Smooth muscle cell (in vitro differentiated cells): ENCODE measurements around the gene MYH15. TPM values are rescaled to one million over a fixed set of nuclear protein-coding genes. Genes with fewer than 3 reads are reported as not detected.

Experiments used
- DNase-seq: peaks from one replicate; lab custom pipeline; 2025; ENCODE audit not compliant: unreplicated experiment; lab: John Stamatoyannopoulos, UW
- H2AFZ ChIP-seq: fragments of 200-600 bp; sonication (generic); 2 replicates; pipeline ENCODE4 v1.6.0; 2016; ENCODE audit warnings: antibody characterized with exemption, low read depth, mild to moderate bottlenecking
- H3F3A ChIP-seq: fragments of 200-600 bp; sonication (generic); 2 replicates; pipeline ENCODE4 v1.6.0; 2017; ENCODE audit warnings: antibody characterized with exemption, low read depth
- H3K27ac ChIP-seq: fragments of 200-600 bp; sonication (generic); 2 replicates; pipeline ENCODE4 v1.5.1; 2016; ENCODE audit warnings: low read depth, mild to moderate bottlenecking
- H3K27me3 ChIP-seq: fragments of 200-600 bp; sonication (generic); 2 replicates; pipeline ENCODE4 v1.6.1; 2016; ENCODE audit warnings: low read depth, mild to moderate bottlenecking
- H3K36me3 ChIP-seq: fragments of 200-600 bp; sonication (generic); 2 replicates; pipeline ENCODE4 v1.5.1; 2016; ENCODE audit warnings: low read depth
- H3K4me1 ChIP-seq: fragments of 200-600 bp; sonication (generic); 2 replicates; pipeline ENCODE4 v1.5.1; 2016; ENCODE audit warnings: low read depth
- H3K4me2 ChIP-seq: fragments of 200-600 bp; sonication (generic); 2 replicates; pipeline ENCODE4 v1.6.0; 2016; ENCODE audit warnings: mild to moderate bottlenecking
- H3K4me3 ChIP-seq: fragments of 200-600 bp; sonication (generic); 2 replicates; pipeline ENCODE4 v1.5.1; 2016; ENCODE audit warnings: mild to moderate bottlenecking
- H3K79me2 ChIP-seq: fragments of 200-600 bp; sonication (generic); 2 replicates; pipeline ENCODE4 v1.6.0; 2016; ENCODE audit warnings: low read depth, mild to moderate bottlenecking
- H3K9ac ChIP-seq: fragments of 200-600 bp; sonication (generic); 2 replicates; pipeline ENCODE4 v1.6.0; 2016; ENCODE audit warnings: low read depth
- H3K9me3 ChIP-seq: fragments of 200-600 bp; sonication (generic); replicated peaks from 2 replicates; pipeline ENCODE4 v1.5.1; 2016; ENCODE audit warnings: low read depth
- H4K20me1 ChIP-seq: fragments of 200-600 bp; sonication (generic); 2 replicates; pipeline ENCODE4 v1.6.0; 2016; ENCODE audit warnings: low read depth
- WGBS: methylation state at CpG from one replicate; pipeline ENCODE4 v1.1.7; 2016; ENCODE audit warnings: low lambda C conversion rate; 5-methylcytosine and 5-hydroxymethylcytosine counted together
- polyA plus RNA-seq: library from polyadenylated mRNA; unstranded; fragments of >200 nt; fragmentation: Nextera tagmentation; extraction: Ambion mirVana; gene quantifications from 2 replicates; pipeline ENCODE4 v1.2.1, GENCODE V29; 2016
- total RNA-seq: library from RNA; depleted of rRNA; stranded (reverse); fragments of >200 nt; gene quantifications from 2 replicates; pipeline ENCODE4 v1.2.3, GENCODE V29; 2014
- TF ChIP-seq, protein P1 (sequence below): fragments of 200-600 bp; sonication (generic); IDR thresholded peaks from 2 replicates; pipeline ENCODE4 v1.5.1; 2017; ENCODE audit warnings: borderline replicate concordance, mild to moderate bottlenecking, antibody characterized with exemption; ENCODE audit not compliant: insufficient read depth, poor library complexity, severe bottlenecking

MYH15 gene
- total and polyA plus RNA-seq, 2 experiments from 2014 or later, result 0.18 TPM; not detected in 1

DNA sequence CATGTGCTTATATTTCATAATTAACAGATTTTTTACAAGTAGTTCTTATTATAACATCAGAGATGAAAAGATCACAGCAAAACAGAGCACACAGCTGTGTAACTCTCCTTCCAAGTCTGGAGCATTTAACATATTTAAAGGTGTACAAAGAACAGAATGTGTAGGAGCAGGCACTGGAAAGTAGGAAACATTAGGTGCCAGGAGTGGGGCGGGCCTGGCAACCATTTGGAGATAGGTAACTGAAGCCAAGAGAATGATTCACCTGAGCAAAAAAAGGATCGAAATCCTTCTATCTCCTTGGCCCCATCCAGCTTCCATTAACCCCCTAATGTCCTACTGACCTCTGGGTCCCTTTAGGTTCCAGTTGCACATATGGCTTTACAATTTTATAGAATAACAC is 2.3 kb upstream of the MYH15 start:
- H3K36me3 ChIP-seq, result no peaks in the 10 kb centered on the region
- H3F3A ChIP-seq, result no peaks in the 10 kb centered on the region
- TF ChIP-seq, protein P1, sequence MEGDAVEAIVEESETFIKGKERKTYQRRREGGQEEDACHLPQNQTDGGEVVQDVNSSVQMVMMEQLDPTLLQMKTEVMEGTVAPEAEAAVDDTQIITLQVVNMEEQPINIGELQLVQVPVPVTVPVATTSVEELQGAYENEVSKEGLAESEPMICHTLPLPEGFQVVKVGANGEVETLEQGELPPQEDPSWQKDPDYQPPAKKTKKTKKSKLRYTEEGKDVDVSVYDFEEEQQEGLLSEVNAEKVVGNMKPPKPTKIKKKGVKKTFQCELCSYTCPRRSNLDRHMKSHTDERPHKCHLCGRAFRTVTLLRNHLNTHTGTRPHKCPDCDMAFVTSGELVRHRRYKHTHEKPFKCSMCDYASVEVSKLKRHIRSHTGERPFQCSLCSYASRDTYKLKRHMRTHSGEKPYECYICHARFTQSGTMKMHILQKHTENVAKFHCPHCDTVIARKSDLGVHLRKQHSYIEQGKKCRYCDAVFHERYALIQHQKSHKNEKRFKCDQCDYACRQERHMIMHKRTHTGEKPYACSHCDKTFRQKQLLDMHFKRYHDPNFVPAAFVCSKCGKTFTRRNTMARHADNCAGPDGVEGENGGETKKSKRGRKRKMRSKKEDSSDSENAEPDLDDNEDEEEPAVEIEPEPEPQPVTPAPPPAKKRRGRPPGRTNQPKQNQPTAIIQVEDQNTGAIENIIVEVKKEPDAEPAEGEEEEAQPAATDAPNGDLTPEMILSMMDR, result no peak
- H2AFZ ChIP-seq, result no peak overlapping the region
- DNase-seq, result no peak
- no peaks in the 10 kb centered on the region for H4K20me1 ChIP-seq
- H3K9ac ChIP-seq, result no peak overlapping the region
- no peaks in the 10 kb centered on the region for H3K27me3 ChIP-seq
- H3K27ac ChIP-seq, result no peak overlapping the region
- no peaks in the 10 kb centered on the region for H3K79me2 ChIP-seq
- H3K4me2 ChIP-seq, result no peak overlapping the region
- H3K4me3 ChIP-seq, result no peak overlapping the region
- H3K9me3 ChIP-seq, result no peaks in the 10 kb centered on the region
- 89% methylated on average over 2 of the region's 2 CpGs for WGBS
- H3K4me1 ChIP-seq, result peaks cover 11% of the 10 kb centered on the region

DNA sequence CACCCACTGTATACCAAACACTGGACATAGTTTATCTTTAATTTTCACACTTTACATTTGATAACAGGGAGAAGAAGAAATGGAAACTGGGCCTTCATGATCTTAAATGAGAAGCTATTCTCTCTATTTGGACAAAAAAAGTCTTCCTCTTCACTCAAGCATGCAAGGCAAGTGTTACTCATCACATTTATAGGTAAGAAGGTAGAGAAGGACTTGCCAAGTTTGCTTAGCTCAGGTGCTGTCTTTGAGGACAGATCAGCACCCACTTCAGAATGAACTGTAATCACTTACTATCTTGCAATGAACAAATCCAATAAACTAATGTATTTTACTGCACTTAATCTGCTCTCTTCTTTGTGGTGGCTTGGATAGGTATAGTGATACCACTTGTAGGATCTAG is 1.1 kb upstream of the MYH15 start:
- Histone ChIP-seq H3K4me3 (no peak overlapping the region), H3K79me2 (no peaks in the 10 kb centered on the region), H3K4me2 (no peak overlapping the region)

DNA sequence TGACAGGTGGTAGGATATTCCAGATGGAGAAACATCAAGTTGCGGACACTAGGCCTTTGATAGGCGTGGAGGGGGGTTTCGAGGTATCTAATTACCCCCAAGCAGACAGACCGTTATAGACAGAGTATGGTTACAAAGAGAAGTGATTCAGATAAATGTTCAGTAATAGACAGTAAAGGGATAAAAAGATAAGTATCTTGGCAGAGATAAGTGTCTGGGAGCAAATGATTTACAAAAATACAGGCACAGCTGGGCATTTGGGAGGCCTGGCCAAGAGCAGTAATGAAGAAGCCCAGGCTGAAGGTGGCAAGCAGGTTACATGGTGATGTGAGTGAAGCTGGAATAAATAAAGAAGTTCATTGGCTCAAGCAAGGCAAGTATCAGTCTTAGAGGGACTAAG is 659 bp upstream of the MYH15 start:
- Histone ChIP-seq H3K9ac (no peak overlapping the region), H3F3A (no peaks in the 10 kb centered on the region), H3K4me2 (no peak overlapping the region), H3K79me2 (no peaks in the 10 kb centered on the region), H4K20me1 (no peaks in the 10 kb centered on the region), H3K4me1 (peaks cover 5% of the 10 kb centered on the region), H3K36me3 (no peaks in the 10 kb centered on the region), H3K4me3 (no peak overlapping the region), H3K9me3 (no peaks in the 10 kb centered on the region), H2AFZ (no peak overlapping the region), H3K27me3 (no peaks in the 10 kb centered on the region), H3K27ac (no peak overlapping the region)
- 96% methylated on average over 4 of the region's 4 CpGs for WGBS
- TF ChIP-seq, protein P1, result no peak
- DNase-seq, result no peak

More for the DNA sequence above, 1.1 kb upstream of the MYH15 start:
- H3K27ac ChIP-seq, result no peak overlapping the region
- TF ChIP-seq, protein P1, result no peak
- H3K9me3 ChIP-seq, result no peaks in the 10 kb centered on the region
- peaks cover 9% of the 10 kb centered on the region for H3K4me1 ChIP-seq
- no peak overlapping the region for H2AFZ ChIP-seq
- DNase-seq, result no peak
- H3F3A ChIP-seq, result no peaks in the 10 kb centered on the region
- H3K36me3 ChIP-seq, result no peaks in the 10 kb centered on the region
- no peaks in the 10 kb centered on the region for H3K27me3 ChIP-seq
- no peak overlapping the region for H3K9ac ChIP-seq
- H4K20me1 ChIP-seq, result no peaks in the 10 kb centered on the region

DNA sequence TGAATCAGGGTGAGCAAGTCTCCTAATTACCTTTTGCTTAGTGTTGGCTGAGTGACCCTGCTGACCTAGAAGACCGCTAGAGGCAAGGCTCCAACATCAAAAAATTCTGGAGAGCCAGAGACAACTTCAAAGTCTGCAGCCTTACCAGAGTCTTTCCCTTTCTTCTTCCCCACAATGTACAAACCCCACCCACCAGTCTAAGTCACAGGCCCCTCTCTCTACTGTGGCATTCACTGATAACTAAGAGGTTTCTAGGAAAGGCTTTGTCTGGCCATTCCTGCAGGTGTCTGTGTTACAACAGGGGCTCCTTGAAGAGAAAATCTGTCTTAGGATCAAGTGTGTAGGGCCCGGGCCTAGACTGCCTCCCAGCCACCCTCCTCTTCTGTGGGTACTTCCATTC is 525 bp downstream of the MYH15 start:
- Histone ChIP-seq H4K20me1 (no peaks in the 10 kb centered on the region), H3K4me3 (no peak overlapping the region), H3K27ac (no peak overlapping the region), H3K27me3 (no peaks in the 10 kb centered on the region), H3K9ac (no peak overlapping the region), H3K36me3 (no peaks in the 10 kb centered on the region), H3K9me3 (no peaks in the 10 kb centered on the region), H3K4me1 (no peaks in the 10 kb centered on the region), H3K4me2 (no peak overlapping the region), H3K79me2 (no peaks in the 10 kb centered on the region), H2AFZ (no peak overlapping the region), H3F3A (no peaks in the 10 kb centered on the region)
- TF ChIP-seq, protein P1, result no peak
- 69% methylated on average over 2 of the region's 2 CpGs for WGBS
- DNase-seq, result no peak
